NCI-H460 (cell line): ENCODE data around the gene KLHL41. TPM values are rescaled to one million over a fixed set of nuclear protein-coding genes. Genes with fewer than 3 reads are reported as not detected.
"Not testable (repeated sequence)": the region's sequence is repeated elsewhere in the genome, so short reads cannot be mapped to it uniquely, and the experiment has no call there.

ENCODE experiments used
- DNase-seq: peaks from one replicate; pipeline ENCODE4 v3.0.0-alpha.2; 2016; ENCODE audit warnings: low read depth; ENCODE audit errors: extremely low read depth
- total RNA-seq: library from RNA; depleted of rRNA; stranded (reverse); fragments of >200 nt; shearing (Covaris generic); gene quantifications from 2 replicates; pipeline ENCODE4 v1.2.3, GENCODE V29; 2014

KLHL41 gene
- total RNA-seq, 1 experiment from 2014 or later: not detected

DNA sequence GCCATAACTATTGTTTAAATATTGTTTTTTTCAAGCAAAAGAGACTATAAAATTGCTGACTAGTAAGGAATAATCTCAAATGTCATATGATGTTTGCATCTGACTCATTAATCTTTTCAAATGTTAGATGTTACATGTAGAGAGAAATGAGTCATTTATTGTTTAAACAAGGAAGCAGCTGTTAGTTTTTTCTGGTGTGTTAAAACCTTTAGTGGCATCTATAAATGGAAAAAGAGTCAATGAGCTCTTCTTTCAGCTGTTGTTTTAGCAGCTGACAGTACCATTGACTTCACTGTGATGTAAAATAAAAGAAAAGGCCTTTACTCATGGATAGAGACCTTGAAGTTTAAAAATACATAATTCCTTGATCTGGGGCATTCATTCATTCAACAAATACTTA is 1.8 kb upstream of the KLHL41 start:
- DNase-seq: peak; percentile 33

DNA sequence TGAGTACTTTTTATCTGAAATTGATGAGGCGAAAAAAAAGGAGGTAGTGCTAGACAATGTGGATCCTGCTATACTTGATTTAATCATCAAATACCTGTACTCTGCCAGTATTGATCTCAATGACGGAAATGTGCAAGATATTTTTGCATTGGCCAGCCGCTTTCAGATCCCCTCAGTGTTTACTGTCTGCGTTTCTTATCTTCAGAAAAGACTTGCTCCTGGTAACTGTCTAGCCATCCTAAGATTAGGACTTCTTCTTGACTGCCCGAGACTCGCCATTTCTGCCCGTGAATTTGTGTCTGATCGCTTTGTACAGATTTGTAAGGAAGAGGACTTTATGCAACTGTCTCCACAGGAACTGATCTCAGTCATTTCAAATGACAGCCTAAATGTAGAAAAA is 453 bp downstream of the KLHL41 start:
- no peak for DNase-seq

DNA sequence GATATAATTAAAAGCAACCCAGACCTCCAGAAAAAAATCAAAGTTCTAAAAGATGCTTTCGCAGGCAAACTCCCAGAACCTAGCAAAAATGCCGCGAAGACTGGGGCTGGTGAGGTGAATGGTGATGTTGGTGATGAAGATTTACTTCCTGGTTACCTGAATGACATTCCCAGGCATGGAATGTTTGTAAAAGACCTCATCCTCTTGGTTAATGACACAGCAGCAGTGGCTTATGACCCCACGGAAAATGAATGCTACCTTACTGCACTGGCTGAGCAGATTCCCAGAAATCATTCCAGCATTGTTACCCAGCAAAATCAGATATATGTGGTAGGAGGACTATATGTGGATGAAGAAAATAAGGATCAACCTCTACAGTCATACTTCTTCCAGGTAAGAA is 994 bp downstream of the KLHL41 start:
- no peak for DNase-seq

DNA sequence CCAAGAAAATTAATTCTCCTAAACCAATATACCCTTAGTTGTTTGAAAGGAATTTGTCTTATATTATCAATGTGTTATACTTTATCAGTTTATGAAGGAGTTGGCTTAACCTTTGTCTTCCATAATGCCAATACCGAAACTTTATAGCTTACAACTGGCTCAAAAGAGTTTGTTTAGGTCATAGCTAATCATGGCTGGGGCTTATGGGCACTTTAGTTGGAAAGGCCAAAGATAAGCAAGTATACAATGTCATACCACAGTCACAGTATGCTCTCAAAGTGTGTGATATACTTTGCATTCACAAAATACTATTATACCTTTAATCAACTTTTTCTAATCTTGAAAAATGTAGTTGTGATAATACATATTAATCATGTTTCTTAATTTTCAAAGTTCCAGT is 2.3 kb downstream of the KLHL41 start:
- DNase-seq: no peak

DNA sequence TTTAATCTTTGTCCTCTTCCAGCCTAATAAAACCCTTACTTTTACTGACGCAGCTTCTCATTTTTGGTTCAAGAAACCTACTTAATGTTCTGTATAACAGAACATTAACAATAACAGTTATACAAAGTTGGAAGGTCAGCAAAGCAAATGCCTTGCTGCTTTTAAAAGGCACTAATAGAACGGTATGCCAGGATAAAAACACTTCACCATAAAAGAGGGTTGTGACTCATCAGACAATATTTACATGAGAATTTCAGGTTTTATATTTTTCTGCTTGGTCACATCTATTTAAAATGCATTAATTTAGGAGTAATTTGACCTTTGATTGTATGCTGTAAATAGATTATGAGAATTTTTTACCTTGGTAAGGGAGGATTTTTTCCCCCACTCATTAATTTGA is 3.0 kb downstream of the KLHL41 start:
- no peak for DNase-seq

DNA sequence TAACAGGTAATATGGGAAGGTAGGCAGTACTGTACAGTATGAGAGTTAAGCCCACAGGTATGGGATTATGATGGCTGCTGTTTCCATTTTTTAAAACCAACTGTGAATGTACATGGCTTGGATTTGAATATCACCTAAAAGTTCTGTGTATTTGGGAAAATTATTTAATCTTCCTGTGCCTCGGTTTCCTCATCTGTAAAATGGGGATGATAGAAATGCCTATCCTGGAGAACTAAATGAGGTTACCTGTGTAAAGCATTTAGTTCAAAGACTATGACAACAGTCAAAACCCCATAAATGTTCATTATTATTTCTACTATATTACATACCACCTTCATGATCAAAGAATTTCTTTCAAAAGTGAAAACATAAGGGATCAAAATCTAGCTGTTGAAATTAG is 3.6 kb downstream of the KLHL41 start:
- no peak for DNase-seq

DNA sequence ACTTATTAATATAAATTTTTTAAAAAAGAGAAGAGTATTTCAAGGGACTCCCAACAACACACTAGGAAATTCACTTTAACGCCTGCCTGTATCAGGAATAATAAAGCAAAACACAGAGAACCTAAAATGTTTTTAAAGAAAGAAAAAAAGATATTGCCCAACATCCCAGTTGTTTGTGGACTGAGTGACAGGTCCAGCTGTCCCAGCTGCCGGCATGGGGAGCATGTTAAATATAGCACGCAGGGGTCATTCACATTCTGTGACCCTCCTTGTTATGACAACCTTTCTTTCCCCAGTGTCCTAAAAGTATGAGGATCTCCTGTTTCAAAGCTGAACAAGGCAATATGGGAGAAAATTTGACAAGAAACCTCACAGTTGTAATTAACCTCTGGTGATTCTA is 4.4 kb downstream of the KLHL41 start:
- no peak for DNase-seq

DNA sequence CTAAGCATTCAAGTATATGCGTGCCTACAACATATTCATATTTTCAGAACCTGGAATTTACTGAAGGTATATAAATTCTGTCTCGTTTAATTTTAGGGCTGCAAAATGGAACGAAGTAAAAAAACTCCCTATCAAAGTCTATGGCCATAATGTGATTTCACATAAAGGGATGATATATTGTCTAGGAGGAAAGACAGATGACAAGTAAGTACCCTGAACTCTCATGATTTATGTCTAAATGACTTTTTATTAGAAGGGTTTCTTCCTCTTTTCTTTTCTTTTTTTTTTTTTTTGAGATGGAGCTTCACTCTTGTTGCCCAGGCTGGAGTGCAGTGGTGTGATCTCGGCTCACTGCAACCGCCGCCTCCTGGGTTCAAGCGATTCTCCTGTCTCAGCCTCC is 5.3 kb downstream of the KLHL41 start:
- DNase-seq: not testable (repeated sequence)

DNA sequence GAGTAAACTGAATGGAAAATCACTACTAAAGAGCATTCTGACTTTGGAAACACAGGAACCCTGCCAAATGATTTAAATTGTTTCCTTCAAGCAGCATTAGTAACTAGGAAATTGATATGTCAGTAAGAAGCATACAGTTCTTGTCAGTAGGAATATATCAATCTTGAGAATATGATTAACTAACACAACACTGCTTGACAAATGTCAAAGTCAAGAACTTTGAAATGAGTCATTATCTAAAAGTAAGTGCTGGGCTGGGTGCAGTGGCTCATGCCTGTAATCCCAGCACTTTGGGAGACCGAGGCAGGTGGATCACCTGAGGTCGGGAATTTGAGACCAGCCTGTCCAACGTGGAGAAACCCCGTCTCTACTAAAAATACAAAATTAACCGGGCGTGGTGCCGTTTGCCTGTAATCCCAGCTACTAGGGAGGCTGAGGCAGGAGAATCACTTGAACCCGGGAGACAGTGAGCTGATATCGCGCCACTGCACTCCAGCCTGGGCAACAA is 7.0 kb downstream of the KLHL41 start:
- not testable (repeated sequence) for DNase-seq

DNA sequence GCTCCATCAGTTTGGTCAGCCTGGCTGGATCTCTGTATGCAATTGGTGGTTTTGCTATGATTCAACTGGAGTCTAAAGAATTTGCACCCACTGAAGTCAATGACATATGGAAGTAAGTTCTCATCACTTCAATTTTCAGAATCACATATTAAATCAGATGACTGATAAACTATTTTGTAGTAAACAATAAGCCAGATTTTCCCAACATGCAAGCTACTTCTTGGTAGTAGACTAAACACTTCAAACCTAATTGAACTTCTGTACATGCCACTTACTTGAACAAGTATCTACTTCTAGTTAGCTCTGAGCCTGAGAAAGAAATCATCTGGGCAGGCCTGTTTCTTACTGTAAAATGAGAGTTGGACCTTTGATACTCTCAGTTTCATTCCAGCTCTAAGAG is 11.4 kb downstream of the KLHL41 start:
- no peak for DNase-seq

DNA sequence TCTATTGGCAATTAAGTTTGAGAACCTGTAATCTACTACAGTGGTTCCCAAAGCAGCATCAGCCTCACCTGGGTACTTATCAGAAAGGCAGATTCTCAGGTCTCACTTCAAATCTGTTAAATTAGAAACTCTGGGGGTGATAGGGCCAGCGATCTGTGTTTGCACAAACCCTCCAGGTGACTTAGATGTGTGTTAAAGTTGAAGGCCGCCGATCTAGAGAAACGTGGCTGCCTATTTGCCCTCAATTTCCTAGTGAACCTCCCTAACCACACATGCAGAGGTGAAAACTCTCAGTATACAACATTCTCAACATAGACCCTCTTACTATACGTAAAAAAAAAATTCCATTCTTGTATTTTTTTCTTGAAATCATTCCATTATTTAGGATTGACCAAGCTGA is 14.2 kb downstream of the KLHL41 start:
- DNase-seq: no peak

DNA sequence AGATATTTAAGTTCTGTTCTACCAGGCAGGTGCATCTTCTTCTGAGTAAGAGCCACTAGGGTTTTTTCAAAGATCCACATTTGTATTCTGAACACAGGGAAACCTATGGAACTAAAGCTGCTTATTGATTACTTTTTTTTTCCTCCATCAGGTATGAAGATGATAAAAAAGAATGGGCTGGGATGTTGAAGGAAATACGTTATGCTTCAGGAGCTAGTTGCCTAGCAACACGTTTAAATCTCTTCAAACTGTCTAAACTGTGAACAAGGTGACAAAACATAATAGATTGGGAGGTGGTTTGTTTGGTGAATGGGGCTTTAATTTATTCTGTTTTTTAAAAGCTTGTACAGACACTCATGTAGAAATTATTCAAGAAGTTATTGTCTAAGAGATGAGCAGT is 15.9 kb downstream of the KLHL41 start:
- DNase-seq: no peak

DNA sequence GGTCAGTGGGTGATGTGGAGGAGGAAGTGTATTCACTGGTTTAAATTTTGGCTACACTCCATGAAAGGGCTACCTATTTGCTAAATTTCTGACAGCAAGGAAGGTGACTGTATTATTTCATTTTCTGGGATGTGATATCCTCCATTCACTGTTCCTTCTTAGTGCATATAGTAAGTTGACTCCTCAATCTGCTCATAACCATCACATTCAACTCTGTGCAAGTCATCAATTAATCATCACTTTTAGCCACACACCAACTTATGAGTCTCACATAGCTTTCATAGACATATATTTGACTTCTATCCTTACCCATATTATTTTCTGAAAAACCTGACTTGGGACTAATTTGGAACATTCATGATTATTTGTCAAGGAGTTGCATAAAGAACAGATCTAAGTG is 16.9 kb downstream of the KLHL41 start:
- no peak for DNase-seq

DNA sequence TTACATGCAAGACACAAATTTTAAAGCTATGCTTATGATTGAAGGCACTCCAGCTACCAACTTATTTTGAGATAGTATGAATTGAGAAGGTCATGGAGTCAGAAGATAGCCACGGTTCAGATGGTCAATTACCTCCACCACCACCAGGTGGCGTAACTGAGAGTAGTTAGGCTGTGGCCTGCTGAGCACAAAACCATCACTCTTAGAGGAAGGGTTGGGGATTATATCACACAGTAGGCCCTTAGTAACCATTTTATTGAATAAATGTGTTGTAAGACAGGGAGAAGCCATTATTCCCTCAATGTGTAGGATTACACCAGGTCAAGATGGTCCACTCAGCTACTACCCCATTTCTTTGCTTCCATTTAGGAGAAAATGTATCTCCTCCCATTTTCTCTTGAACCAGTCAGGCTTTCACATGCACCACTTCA is 18.8 kb downstream of the KLHL41 start:
- peak; percentile 70 for DNase-seq

DNA sequence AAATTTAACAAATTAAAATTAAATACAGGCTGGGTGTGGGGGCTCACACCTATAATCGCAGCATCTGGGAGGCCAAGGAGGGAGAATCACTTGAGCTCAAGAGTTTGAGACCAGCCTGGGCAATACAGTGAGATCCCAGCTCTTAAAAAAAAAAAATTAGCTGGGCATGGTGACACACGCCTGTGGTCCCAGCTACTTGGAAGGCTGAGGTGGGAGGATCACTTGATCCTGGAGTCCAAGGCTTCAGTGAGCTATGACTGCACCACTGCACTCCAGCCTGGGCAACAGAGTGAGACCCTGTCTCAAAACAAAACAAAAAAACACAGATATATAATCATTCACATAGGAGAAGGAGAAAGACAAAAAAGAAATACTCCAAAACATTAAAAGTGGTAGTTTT is 30.0 kb downstream of the KLHL41 start:
- not testable (repeated sequence) for DNase-seq

DNA sequence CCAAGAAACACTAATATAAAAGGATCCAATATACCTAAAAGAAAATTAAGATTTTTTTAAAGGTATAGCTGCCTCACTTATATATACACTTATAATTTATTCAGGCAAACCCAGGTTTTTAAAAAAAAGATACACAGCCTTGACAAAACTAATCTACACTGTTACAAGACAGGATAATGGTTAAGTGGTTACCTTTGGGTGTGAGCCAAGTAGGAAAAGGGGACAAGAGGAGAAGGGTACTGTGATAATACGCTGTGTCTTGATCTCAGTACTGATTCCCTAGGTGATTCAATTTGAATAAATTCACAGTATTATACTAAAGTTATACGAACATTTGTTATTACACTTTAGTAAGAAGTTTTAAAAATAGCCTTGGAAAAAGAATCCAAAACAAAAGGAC is 30.6 kb downstream of the KLHL41 start:
- DNase-seq: no peak

DNA sequence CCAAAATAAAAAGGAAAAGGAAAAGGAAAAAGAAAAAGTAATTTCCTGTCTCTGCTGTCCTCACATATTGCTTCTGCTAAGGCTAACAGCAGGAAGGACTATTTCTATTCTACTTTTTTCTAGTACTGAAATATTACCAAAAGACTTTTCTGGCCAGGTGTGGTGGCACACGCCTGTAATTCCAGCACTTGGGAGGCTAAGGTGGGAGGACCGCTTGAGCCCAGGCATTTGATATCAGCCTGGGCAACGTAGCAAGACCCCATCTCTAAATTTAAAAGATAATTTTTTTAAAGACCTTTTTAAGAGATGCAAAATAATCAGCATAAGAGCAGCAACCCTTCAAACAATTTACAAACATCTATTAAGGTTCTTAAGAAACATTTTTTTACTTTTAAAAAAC is 32.9 kb downstream of the KLHL41 start:
- no peak for DNase-seq

DNA sequence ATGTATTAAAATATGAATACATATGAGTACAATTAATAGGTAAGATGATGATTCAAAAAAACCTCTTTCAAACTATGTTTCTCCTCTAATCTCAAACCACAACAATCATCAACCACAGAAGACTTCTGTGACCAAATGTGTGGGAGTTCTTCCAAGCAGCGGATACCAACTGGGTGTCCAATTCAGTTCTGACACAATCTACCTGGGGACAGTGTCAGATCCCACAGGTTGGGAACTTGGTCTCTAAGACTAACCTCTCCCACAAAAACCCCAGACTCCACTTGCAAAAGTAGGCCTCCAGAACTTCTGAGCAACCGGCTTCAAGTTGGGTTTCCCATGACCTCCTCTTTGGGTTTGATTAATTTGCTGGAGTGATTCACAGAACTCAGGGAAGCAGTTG is 37.3 kb downstream of the KLHL41 start:
- no peak for DNase-seq

DNA sequence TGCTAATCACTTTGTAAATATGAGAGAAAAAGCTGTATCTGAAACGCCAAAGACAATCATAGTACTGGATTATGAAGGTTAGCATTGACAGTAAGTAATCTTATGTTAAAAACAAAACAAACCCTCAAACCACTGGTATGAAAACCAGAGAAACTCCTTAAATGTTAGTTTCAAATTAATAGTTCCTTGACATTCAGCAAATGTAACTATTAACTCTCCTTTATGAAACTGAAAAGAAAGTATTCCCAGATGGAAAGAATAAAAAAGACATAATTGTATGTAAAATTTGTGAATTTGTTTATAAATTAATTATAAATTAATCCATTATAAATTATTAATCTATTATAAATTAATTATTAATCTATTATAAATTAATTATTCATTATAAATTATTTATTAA is 51.9 kb downstream of the KLHL41 start:
- no peak for DNase-seq

DNA sequence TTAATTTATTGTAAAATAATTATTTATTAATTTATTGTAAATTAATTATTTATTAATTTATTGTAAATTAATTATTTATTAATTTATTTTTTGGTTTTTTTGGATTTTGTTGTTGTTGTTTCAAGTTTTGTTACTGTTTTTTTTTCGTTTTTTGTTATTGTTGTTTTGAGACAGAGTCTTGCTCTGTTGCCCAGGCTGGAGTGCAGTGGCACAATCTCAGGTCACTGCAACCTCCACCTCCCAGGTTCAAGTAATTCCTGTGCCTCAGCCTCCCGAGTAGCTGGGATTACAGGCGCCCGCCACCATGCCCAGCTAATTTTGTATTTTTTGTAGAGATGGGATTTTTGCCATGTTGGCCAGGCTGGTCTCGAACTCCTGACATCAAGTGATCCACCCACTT is 52.6 kb downstream of the KLHL41 start:
- not testable (repeated sequence) for DNase-seq

DNA sequence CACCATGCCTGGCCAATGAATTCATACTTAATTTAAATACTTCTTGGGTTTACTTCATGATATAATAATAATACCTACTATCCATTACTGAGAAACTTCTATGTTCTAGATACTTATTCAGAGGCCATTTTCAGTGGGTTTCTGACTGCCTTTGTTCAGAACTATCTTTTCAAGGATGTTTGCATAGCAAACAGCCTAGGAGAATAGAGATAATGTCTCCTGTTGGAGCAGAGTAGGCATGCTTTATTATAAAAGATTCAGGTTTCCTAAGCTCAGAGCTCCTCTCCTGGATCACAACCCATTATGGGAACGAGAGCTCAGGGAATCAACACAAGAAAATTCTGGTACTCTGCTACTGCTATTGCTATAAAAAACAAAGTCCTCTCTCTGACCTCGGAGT is 53.0 kb downstream of the KLHL41 start:
- no peak for DNase-seq

DNA sequence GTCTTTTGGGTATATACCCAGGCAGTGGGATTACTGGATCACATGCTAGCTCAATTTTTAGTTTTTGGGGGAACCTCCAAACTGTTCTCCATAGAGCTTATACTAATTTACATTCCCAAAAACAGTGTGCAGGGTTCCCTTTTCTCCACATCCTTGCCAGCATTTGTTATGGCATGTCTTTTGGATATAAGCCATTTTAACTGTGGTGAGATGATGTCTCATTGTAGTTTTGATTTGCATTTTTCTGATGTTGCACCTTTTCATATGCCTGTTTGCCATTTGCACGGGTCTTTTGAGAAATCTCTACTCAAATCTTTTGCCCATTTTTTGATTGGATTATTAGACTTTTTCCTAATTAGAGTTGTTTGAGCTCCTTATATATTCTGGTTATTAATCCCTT is 56.2 kb downstream of the KLHL41 start:
- no peak for DNase-seq

DNA sequence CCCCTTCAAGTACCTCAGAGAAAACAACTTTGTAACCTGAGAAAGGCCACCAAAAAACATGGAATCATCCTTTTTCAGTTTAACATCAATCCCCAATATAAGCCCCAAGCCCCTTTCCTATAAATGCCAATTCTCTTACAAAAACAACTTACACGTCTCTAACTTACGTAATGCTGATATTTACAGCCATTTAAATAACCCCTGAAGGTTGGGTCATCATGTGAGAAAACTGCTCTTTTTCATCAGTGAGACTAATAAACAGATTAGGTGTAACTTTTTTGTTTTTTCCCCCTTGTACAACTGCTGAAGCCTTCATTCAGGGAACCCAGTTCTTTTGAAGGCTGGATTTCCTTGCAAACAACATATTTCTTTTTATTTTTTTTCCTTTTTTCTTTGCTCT is 60.4 kb downstream of the KLHL41 start:
- DNase-seq: no peak

DNA sequence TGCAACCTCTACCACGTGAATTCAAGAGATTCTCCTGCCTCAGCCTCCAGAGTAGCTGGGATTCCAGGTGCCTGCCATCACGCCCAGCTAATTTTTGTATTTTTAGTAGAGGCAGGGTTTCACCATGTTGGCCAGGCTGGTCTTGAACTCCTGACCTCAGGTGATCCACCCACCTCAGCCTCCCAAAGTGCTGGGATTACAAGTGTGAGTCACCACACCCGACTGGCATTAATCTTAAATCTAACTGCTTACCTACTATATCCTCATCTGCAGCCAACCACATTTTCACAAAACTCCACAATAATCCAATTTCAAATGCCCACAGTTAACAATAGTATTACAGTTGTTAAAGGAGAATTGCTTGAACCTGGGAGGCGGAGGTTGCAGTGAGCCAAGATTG is 61.2 kb downstream of the KLHL41 start:
- DNase-seq: not testable (repeated sequence)
